HEK293 (cell line): ENCODE data around the gene NEB.

ENCODE experiments used
- CTCF ChIA-PET: fragments of 350-600 bp; formaldehyde crosslinking; extraction: SDS; loops from one replicate; lab custom pipeline; 2021; ENCODE audit warnings: antibody characterized with exemption; lab: Yijun Ruan, JAX
- POLR2A ChIA-PET: fragments of 300-600 bp; formaldehyde crosslinking; extraction: SDS; loops from one replicate; lab custom pipeline; 2020; ENCODE audit warnings: antibody characterized with exemption, inconsistent platforms; lab: Yijun Ruan, JAX
- H3K27ac ChIP-seq: fragments of 200-500 bp; sonication (Bioruptor generic); 2 replicates; pipeline ENCODE4 v1.5.1; 2014; ENCODE audit warnings: low read depth, low read length, control low read depth, inconsistent platforms; ENCODE audit errors: extremely low read depth
- H3K36me3 ChIP-seq, 2 experiments: fragments of 200-500 bp in 1 of 2; sonication (Bioruptor generic) in 1 of 2; 1 replicate in 1 of 2; 2 replicates in 1 of 2; pipeline ENCODE4 v1.5.1; 2014 to 2017; ENCODE audit warnings: inconsistent platforms in 2 of 2, low read length in 2 of 2; ENCODE audit not compliant: control insufficient read depth in 2 of 2, insufficient read depth in 1 of 2
- H3K4me1 ChIP-seq: fragments of 200-500 bp; sonication (Bioruptor generic); 2 replicates; pipeline ENCODE4 v1.5.1; 2014; ENCODE audit warnings: mild to moderate bottlenecking, low read length, inconsistent platforms; ENCODE audit not compliant: control insufficient read depth, insufficient read depth
- H3K4me3 ChIP-seq: 2 replicates; pipeline ENCODE4 v1.5.1; 2011; ENCODE audit warnings: low read depth, mild to moderate bottlenecking, control low read depth, low read length, moderate library complexity
- H3K9me3 ChIP-seq: fragments of 200-500 bp; sonication (Bioruptor generic); 2 replicates; pipeline ENCODE4 v1.5.1; 2014; ENCODE audit warnings: low read depth, low read length, inconsistent platforms; ENCODE audit not compliant: control insufficient read depth, insufficient read depth
- FEZF1 ChIP-seq: fragments of 450-650 bp; formaldehyde crosslinking; IDR thresholded peaks from 2 replicates; pipeline ENCODE4 v1.5.1; 2016; ENCODE audit warnings: missing biosample characterization, missing genetic modification characterization
- KLF7 ChIP-seq: fragments of 450-650 bp; formaldehyde crosslinking; IDR thresholded peaks from 2 replicates; pipeline ENCODE4 v1.5.1; 2016; ENCODE audit warnings: missing biosample characterization, missing genetic modification characterization, borderline replicate concordance
- OSR2 ChIP-seq: fragments of 450-650 bp; formaldehyde crosslinking; IDR thresholded peaks from 2 replicates; pipeline ENCODE4 v1.5.1; 2016; ENCODE audit warnings: missing biosample characterization, missing genetic modification characterization
- REPIN1 ChIP-seq: fragments of 450-650 bp; formaldehyde crosslinking; IDR thresholded peaks from 2 replicates; pipeline ENCODE4 v1.5.1; 2017; ENCODE audit warnings: missing biosample characterization, missing genetic modification characterization, low read depth
- ZNF132 ChIP-seq: fragments of 450-650 bp; formaldehyde crosslinking; IDR thresholded peaks from 2 replicates; pipeline ENCODE4 v1.5.1; 2017; ENCODE audit warnings: missing biosample characterization, missing genetic modification characterization, borderline replicate concordance
- ZNF23 ChIP-seq: fragments of 450-650 bp; formaldehyde crosslinking; IDR thresholded peaks from 2 replicates; pipeline ENCODE4 v1.5.1; 2016; ENCODE audit warnings: missing biosample characterization, missing genetic modification characterization, borderline replicate concordance
- ZNF266 ChIP-seq: fragments of 450-650 bp; formaldehyde crosslinking; IDR thresholded peaks from 2 replicates; pipeline ENCODE4 v1.5.1; 2016; ENCODE audit warnings: missing biosample characterization, missing genetic modification characterization, low read depth
- ZNF311 ChIP-seq: fragments of 450-650 bp; formaldehyde crosslinking; IDR thresholded peaks from 2 replicates; pipeline ENCODE4 v1.5.1; 2017; ENCODE audit warnings: missing biosample characterization, missing genetic modification characterization, borderline replicate concordance
- ZNF596 ChIP-seq: fragments of 450-650 bp; IDR thresholded peaks from 2 replicates; pipeline ENCODE4 v1.5.0; 2018; ENCODE audit warnings: missing biosample characterization, mild to moderate bottlenecking, missing genetic modification characterization, moderate library complexity
- ZNF645 ChIP-seq: fragments of 450-650 bp; formaldehyde crosslinking; IDR thresholded peaks from 2 replicates; pipeline ENCODE4; 2016; ENCODE audit warnings: missing biosample characterization, missing genetic modification characterization
- ZNF747 ChIP-seq: fragments of 450-650 bp; formaldehyde crosslinking; IDR thresholded peaks from 2 replicates; pipeline ENCODE4 v1.5.1; 2016; ENCODE audit warnings: missing biosample characterization, missing genetic modification characterization
- ZXDB ChIP-seq: fragments of 450-650 bp; formaldehyde crosslinking; IDR thresholded peaks from 2 replicates; pipeline ENCODE4 v1.5.1; 2016; ENCODE audit warnings: missing biosample characterization, missing genetic modification characterization
- TF ChIP-seq, protein P1 (sequence below): fragments of 450-650 bp; formaldehyde crosslinking; IDR thresholded peaks from 2 replicates; pipeline ENCODE4 v1.5.1; 2016; ENCODE audit warnings: missing biosample characterization, missing genetic modification characterization
- TF ChIP-seq, protein P2 (sequence below): fragments of 450-650 bp; formaldehyde crosslinking; IDR thresholded peaks from 2 replicates; pipeline ENCODE4 v1.5.1; 2016; ENCODE audit warnings: missing biosample characterization, missing genetic modification characterization
- TF ChIP-seq, protein P3 (sequence below): fragments of 450-650 bp; formaldehyde crosslinking; optimal IDR thresholded peaks from 2 replicates; pipeline ENCODE3; 2016; ENCODE audit warnings: missing biosample characterization, mild to moderate bottlenecking, missing genetic modification characterization

NEB gene

DNA sequence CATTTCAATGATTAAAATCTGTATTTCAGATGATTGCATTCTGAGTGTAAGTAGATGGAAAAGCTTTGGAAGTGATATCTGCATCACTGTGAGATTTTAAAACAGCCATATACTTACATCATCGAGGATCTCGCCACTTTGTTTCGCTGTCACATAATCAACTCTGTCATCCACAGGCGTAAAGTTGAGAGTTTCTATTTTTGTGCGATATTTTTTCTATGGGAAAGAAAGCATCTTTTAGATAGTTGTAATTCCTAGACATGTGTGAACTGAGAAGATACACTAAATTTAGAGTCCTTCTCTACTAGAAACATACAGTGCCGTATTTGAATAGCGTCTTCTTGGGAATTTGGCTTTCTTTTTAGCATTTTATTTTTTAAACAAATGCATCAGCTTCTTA is 165.8 kb downstream of the NEB start:
- ChIA-PET POLR2A (no interaction called here), CTCF (no interaction called here)
- H3K9me3 ChIP-seq = no peaks in the 10 kb centered on the region
- TF ChIP-seq ZNF266 (tag by site-specific recombination) (no peak), REPIN1 (tag by site-specific recombination) (no peak), ZNF747 (tag by site-specific recombination) (no peak), ZNF311 (tag by site-specific recombination) (no peak)
- TF ChIP-seq, protein P1, sequence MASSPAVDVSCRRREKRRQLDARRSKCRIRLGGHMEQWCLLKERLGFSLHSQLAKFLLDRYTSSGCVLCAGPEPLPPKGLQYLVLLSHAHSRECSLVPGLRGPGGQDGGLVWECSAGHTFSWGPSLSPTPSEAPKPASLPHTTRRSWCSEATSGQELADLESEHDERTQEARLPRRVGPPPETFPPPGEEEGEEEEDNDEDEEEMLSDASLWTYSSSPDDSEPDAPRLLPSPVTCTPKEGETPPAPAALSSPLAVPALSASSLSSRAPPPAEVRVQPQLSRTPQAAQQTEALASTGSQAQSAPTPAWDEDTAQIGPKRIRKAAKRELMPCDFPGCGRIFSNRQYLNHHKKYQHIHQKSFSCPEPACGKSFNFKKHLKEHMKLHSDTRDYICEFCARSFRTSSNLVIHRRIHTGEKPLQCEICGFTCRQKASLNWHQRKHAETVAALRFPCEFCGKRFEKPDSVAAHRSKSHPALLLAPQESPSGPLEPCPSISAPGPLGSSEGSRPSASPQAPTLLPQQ (tag by site-specific recombination) = no peak
- no peaks in the 10 kb centered on the region for H3K36me3 ChIP-seq
- H3K4me1 ChIP-seq = no peaks in the 10 kb centered on the region
- no peak overlapping the region for H3K27ac ChIP-seq
- H3K4me3 ChIP-seq = no peak overlapping the region

DNA sequence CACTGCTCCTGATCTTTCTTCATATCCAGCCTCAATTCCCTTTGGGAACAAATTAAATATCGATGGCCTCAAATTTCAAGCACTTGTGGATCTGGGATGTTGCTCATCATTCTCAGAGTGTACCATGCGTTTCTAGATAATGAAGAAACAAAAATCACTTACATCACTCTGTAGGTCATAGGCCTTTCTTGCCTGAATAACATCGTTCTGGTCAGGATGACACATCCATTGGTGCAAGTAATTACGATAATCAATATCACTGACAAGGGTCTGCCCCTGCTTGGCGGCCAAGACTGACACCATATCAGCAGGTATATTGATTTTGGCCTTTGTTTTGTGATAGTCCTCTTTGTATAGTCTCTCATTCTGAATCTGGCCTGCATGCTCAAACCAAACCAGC is 167.3 kb downstream of the NEB start:
- TF ChIP-seq, protein P2, sequence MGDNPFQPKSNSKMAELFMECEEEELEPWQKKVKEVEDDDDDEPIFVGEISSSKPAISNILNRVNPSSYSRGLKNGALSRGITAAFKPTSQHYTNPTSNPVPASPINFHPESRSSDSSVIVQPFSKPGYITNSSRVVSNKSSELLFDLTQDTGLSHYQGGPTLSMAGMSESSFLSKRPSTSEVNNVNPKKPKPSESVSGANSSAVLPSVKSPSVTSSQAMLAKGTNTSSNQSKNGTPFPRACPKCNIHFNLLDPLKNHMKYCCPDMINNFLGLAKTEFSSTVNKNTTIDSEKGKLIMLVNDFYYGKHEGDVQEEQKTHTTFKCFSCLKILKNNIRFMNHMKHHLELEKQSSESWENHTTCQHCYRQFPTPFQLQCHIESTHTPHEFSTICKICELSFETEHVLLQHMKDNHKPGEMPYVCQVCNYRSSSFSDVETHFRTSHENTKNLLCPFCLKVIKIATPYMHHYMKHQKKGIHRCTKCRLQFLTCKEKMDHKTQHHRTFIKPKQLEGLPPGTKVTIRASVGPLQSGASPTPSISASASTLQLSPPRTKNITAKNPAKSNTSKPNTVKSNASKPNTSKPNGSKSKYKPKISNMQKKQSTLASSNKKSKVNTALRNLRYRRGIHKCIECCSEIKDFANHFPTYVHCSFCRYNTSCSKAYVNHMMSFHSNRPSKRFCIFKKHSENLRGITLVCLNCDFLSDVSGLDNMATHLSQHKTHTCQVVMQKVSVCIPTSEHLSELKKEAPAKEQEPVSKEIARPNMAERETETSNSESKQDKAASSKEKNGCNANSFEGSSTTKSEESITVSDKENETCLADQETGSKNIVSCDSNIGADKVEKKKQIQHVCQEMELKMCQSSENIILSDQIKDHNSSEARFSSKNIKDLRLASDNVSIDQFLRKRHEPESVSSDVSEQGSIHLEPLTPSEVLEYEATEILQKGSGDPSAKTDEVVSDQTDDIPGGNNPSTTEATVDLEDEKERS (tag by site-specific recombination) = no peak
- TF ChIP-seq ZNF596 (no peak), ZNF132 (tag by site-specific recombination) (no peak), FEZF1 (tag by site-specific recombination) (no peak), ZXDB (no peak), ZNF23 (no peak)
- TF ChIP-seq, protein P3, sequence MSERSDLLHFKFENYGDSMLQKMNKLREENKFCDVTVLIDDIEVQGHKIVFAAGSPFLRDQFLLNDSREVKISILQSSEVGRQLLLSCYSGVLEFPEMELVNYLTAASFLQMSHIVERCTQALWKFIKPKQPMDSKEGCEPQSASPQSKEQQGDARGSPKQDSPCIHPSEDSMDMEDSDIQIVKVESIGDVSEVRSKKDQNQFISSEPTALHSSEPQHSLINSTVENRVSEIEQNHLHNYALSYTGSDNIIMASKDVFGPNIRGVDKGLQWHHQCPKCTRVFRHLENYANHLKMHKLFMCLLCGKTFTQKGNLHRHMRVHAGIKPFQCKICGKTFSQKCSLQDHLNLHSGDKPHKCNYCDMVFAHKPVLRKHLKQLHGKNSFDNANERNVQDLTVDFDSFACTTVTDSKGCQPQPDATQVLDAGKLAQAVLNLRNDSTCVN (tag by site-specific recombination) = no peak
- H3K36me3 ChIP-seq = no peaks in the 10 kb centered on the region
- CTCF ChIA-PET = no interaction called here
- no peak overlapping the region for H3K4me3 ChIP-seq
- H3K4me1 ChIP-seq = no peaks in the 10 kb centered on the region
- H3K9me3 ChIP-seq = no peaks in the 10 kb centered on the region
- H3K27ac ChIP-seq = no peak overlapping the region
- POLR2A ChIA-PET = no interaction called here

- TF ChIP-seq KLF7 (tag by site-specific recombination) = no peak
- no peak for TF ChIP-seq ZNF645 (tag by site-specific recombination)
- no peak for TF ChIP-seq OSR2 (tag by site-specific recombination)
- H3K4me1 ChIP-seq = no peaks in the 10 kb centered on the region
- H3K4me3 ChIP-seq = no peak overlapping the region
- H3K36me3 ChIP-seq = no peaks in the 10 kb centered on the region
- no peaks in the 10 kb centered on the region for H3K9me3 ChIP-seq
- no peak overlapping the region for H3K27ac ChIP-seq
- ChIA-PET CTCF (interaction anchor here (1.6 kb wide), 1 partner anchor 464 kb away, joined by 3 read pairs; no protein-coding TSS in a partner anchor), POLR2A (no interaction called here)
These were observed 171.9 kb downstream of the NEB start for GRCh38 chr2:151562398-151562797.
